Nephron progenitor cell (in vitro differentiated cells): ENCODE data around the gene KLHL5.
A peak's percentile ranks its signal among the peaks of the same experiment; 100 is the strongest.

Experiments
- DNase-seq: peaks from one replicate; pipeline ENCODE4 v3.0.0; 2021
- H3K27ac Mint-ChIP-seq: 2 replicates; pipeline ENCODE4 v1.8.0; 2021; ENCODE audit warnings: mild to moderate bottlenecking, moderate library complexity, mixed read lengths
- H3K27me3 Mint-ChIP-seq: 2 replicates; pipeline ENCODE4 v1.8.0; 2021; ENCODE audit warnings: mild to moderate bottlenecking, low read depth, mixed read lengths; ENCODE audit not compliant: poor library complexity
- H3K36me3 Mint-ChIP-seq: 2 replicates; pipeline ENCODE4 v1.8.0; 2021; ENCODE audit warnings: low read depth, mixed read lengths
- H3K4me1 Mint-ChIP-seq: 2 replicates; pipeline ENCODE4 v1.8.0; 2021; ENCODE audit warnings: mixed read lengths
- H3K4me3 Mint-ChIP-seq: 2 replicates; pipeline ENCODE4 v1.8.0; 2021; ENCODE audit warnings: mild to moderate bottlenecking, moderate library complexity, mixed read lengths
- H3K9me3 Mint-ChIP-seq: 2 replicates; pipeline ENCODE4 v1.8.0; 2021; ENCODE audit warnings: mild to moderate bottlenecking, moderate library complexity, mixed read lengths
- CTCF ChIP-seq: fragments of 200-600 bp; sonication (generic); IDR thresholded peaks from 2 replicates; pipeline ENCODE4 v1.5.0; 2021; ENCODE audit warnings: antibody characterized with exemption

KLHL5 gene

GRCh38 chr4:39085891-39086290 is 23.9 kb downstream of the KLHL5 start:
- no peak for DNase-seq
- H3K36me3 Mint-ChIP-seq: peaks cover 8% of the 10 kb centered on the region

GRCh38 chr4:39096847-39097246 is 34.8 kb downstream of the KLHL5 start:
- Mint-ChIP-seq H3K9me3 (no peaks in the 10 kb centered on the region), H3K27ac (no peak overlapping the region), H3K27me3 (no peaks in the 10 kb centered on the region), H3K4me3 (no peak overlapping the region), H3K4me1 (no peaks in the 10 kb centered on the region), H3K36me3 (peaks cover 17% of the 10 kb centered on the region)
- TF ChIP-seq CTCF: no peak
- no peak for DNase-seq

More at GRCh38 chr4:39085891-39086290, 23.9 kb downstream of the KLHL5 start:
- no peak for TF ChIP-seq CTCF
- no peaks in the 10 kb centered on the region for H3K27me3 Mint-ChIP-seq
- no peaks in the 10 kb centered on the region for H3K4me1 Mint-ChIP-seq
- H3K9me3 Mint-ChIP-seq: no peaks in the 10 kb centered on the region
- no peak overlapping the region for H3K4me3 Mint-ChIP-seq
- H3K27ac Mint-ChIP-seq: no peak overlapping the region

GRCh38 chr4:39097290-39097689 is 35.3 kb downstream of the KLHL5 start:
- Mint-ChIP-seq H3K27me3 (no peaks in the 10 kb centered on the region), H3K9me3 (no peaks in the 10 kb centered on the region), H3K36me3 (peaks cover 19% of the 10 kb centered on the region), H3K4me3 (no peak overlapping the region), H3K4me1 (peaks cover 3% of the 10 kb centered on the region), H3K27ac (no peak overlapping the region)
- DNase-seq: no peak
- TF ChIP-seq CTCF: no peak

GRCh38 chr4:39102297-39102696 is 40.3 kb downstream of the KLHL5 start:
- H3K9me3 Mint-ChIP-seq: no peaks in the 10 kb centered on the region

GRCh38 chr4:39103291-39103690 is 41.3 kb downstream of the KLHL5 start:
- TF ChIP-seq CTCF: no peak
- H3K9me3 Mint-ChIP-seq: no peaks in the 10 kb centered on the region
- peaks cover 39% of the 10 kb centered on the region for H3K36me3 Mint-ChIP-seq
- no peak overlapping the region for H3K27ac Mint-ChIP-seq
- peaks cover 14% of the 10 kb centered on the region for H3K4me1 Mint-ChIP-seq
- H3K4me3 Mint-ChIP-seq: no peak overlapping the region
- peaks cover 2% of the 10 kb centered on the region for H3K27me3 Mint-ChIP-seq
- no peak for DNase-seq

More at GRCh38 chr4:39102297-39102696, 40.3 kb downstream of the KLHL5 start:
- Mint-ChIP-seq H3K4me3 (no peak overlapping the region), H3K27me3 (peaks cover 2% of the 10 kb centered on the region), H3K36me3 (peaks cover 36% of the 10 kb centered on the region), H3K4me1 (peaks cover 14% of the 10 kb centered on the region), H3K27ac (peak overlapping the region; percentile 70)
- no peak for DNase-seq
- no peak for TF ChIP-seq CTCF

- no peak for DNase-seq
- Mint-ChIP-seq H3K9me3 (no peaks in the 10 kb centered on the region), H3K27me3 (peaks cover 2% of the 10 kb centered on the region), H3K4me3 (no peak overlapping the region), H3K36me3 (peaks cover 39% of the 10 kb centered on the region), H3K4me1 (peaks cover 14% of the 10 kb centered on the region), H3K27ac (no peak overlapping the region)
- TF ChIP-seq CTCF: no peak
Observed at GRCh38 chr4:39104255-39104654, 42.2 kb downstream of the KLHL5 start.
